GM21529 (cell line): ENCODE data around the gene UBQLN1.
"Not testable (repeated sequence)": the region's sequence is repeated elsewhere in the genome, so short reads cannot be mapped to it uniquely, and the experiment has no call there.

Source experiments
- ATAC-seq: cut with Tn5 transposase; IDR thresholded peaks from one replicate; pipeline ENCODE4 v1.9.1; 2021; ENCODE audit not compliant: unreplicated experiment

Gene UBQLN1

GRCh38 chr9:83707768-83708514 lies at the start of gene UBQLN1:
Gene UBQLN1, minus strand, starts transcription at chr9:83707958. Its CDS starts 279 bp downstream, at chr9:83707679.
- peak; percentile 70 for ATAC-seq

GRCh38 chr9:83754383-83754977 lies 46.7 kb upstream of the UBQLN1 start:
- peak; percentile 88 for ATAC-seq

DNA sequence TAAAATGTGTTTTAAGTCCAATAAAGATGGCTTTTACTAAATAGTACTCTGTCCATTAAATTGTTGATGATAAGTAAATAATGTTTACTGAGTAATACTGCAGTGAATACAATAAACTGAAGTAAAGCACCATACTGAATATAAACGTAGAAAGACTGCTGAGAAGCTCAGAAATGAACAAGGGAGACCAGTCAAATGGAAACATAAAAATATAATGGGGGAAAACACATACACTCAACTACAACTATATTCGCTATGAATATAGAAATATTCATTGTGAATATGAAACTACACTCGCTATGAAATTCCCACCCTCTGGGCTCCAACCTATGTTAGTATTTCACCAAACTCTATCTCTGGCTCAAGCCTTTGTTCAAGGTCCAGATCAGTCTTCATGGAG lies 41.9 kb upstream of the UBQLN1 start:
- ATAC-seq, result no peak

- no peak for ATAC-seq
These were observed 36.4 kb upstream of the UBQLN1 start for GRCh38 chr9:83744206-83744605.

- no peak for ATAC-seq
These were observed 26.0 kb upstream of the UBQLN1 start for GRCh38 chr9:83733739-83734138.

DNA sequence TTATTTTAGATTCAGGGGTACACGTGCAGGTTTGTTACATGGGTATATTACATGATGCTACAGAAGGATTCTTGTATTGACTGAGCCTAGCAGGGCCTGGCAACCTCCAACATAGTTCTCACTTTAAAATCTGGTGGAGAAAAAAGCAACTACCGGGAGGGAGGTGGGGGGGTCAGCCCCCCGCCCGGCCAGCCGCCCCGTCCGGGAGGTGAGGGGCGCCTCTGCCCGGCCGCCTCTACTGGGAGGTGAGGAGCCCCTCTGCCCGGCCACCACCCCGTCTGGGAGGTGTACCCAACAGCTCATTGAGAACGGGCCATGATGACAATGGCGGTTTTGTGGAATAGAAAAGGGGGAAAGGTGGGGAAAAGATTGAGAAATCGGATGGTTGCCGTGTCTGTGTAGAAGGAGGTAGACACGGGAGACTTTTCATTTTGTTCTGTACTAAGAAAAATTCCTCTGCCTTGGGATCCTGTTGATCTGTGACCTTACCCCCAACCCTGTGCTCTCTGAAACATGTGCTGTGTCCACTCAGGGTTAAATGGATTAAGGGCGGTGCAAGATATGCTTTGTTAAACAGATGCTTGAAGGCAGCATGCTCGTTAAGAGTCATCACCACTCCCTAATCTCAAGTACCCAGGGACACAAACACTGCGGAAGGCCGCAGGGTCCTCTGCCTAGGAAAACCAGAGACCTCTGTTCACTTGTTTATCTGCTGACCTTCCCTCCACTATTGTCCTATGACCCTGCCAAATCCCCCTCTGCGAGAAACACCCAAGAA lies 21.0 kb upstream of the UBQLN1 start:
- not testable (repeated sequence) for ATAC-seq

DNA sequence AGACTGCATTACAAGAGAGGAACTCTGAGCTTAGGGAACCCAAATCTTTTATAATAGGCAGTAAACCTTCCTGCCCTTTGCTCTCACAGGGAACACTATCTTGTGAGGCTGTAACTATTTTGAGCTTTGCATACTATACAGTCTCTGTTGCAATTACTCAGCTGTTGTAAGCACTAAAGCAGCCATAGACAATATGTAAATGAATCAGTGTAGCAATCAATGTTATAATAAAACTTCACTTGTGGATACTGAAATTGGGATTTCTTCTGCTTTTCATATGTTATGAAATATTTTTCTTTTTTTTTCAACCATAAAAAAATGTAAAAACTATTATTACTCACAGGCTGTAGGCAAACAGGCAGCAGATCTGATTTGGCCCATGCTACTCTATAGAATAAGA lies 16.7 kb upstream of the UBQLN1 start:
- no peak for ATAC-seq

DNA sequence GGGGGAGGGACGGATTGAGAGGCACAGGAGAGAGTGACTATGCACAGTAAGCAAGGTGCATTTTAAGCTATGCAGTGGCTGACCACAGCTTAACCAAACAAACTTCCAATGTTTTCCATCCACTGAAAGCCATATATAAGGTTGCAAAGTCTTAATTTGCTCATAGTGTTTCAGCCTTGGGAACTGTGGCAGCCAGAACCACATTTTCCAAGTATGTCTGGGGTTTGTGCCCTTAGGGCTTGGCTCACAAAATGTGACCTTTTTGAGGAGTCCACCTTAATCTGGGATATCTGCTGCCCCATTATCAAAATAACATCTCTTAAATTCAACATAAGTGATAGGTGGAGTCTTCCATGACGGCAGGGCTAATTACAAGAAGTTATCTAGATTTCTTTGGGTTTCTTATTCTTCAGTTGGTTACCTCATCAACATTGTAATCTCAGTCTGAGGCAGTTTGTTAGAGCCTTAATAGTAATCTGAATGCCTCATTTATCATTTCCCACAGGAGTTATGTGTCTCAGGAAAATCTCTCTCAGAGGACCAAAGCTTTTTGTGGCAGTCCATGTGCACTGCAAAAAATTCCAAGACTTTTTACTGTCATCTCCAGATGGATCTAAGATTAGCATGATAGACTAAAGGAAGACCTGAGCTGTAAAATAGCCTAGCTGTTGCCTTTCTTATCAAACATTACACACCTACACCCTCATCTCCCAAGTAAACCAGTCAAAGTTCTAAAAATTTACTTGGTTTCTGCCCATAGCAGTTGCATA lies 15.2 kb upstream of the UBQLN1 start:
- no peak for ATAC-seq

DNA sequence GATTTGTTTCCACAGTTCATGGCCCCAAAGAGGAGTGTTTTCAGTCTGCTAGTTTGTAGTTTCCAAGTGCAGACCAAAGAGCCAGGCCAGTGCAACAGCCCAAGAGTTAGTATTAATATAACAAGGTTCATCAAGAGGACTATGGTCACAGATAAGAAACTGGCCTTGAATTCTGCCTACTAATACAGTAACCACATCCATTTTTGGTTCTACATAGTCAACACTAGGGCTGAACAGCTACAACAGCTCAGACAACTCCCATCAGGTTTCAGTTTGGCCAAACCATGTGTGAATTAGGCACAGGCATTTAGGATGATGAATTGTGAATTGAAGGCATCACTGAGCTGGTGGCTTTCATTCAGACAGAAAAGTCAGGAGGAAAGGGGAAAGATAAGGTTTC lies 13.8 kb upstream of the UBQLN1 start:
- no peak for ATAC-seq

GRCh38 chr9:83715794-83716193 lies 8.0 kb upstream of the UBQLN1 start:
- ATAC-seq, result no peak

DNA sequence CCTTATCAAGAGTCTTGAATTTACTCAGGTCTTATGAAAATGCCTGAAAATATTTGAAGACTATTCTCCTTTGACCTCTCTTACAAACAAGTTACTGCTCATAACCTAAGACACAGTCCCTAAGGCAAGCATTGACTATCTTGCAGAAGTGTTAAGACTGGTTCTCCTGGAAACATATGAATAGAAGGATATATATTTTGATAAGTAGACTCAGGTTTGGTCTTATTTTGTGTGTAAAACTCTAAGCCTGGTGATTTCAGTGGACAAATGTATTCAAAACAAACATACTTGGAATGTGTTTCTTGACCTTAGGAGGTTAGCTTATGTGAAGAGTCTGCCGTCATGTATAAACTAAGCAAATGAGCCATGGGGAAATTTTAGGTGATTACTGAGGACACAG lies 7.5 kb upstream of the UBQLN1 start:
- ATAC-seq, result no peak

GRCh38 chr9:83714329-83714728 lies 6.6 kb upstream of the UBQLN1 start:
- ATAC-seq, result no peak

DNA sequence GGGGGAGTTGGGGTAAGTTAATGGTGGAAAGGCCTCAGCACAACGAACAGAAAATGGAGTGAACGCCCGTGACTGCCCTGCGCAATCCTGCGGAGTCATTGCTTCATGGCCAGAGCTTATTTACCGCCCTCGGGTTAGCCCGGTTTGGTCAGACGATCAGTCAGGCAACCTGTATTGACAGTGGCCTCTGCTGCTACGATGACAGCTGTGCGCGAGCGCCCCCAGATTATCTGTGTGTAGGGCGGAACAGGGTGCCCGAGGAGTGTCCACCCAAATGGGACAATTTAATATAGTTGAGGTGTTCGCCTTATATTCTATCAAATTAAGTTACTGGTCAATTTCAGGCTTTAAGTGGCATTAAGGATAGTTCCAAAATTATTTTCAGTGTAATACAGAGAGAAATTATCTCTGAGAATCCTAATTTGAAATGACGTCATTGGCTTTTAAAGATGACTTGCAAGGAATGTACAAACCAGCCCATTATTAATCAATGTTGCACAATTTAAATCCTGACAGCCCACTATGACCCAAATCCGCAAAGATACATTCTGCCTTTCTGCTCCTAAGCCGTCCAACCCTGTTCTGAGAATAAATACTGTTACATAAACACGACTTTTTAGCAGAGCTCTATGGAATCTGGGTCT lies 879 bp upstream of the UBQLN1 start:
- ATAC-seq, result peak; percentile 58

GRCh38 chr9:83707518-83707767 lies 315 bp downstream of the UBQLN1 start:
- peak; percentile 46 for ATAC-seq

GRCh38 chr9:83706676-83707517 lies 861 bp downstream of the UBQLN1 start:
- ATAC-seq, result peak; percentile 16

- ATAC-seq, result not testable (repeated sequence)
These were observed 2.5 kb downstream of the UBQLN1 start for GRCh38 chr9:83705219-83705651.

GRCh38 chr9:83701769-83702168 lies 6.0 kb downstream of the UBQLN1 start:
- no peak for ATAC-seq

GRCh38 chr9:83701286-83701685 lies 6.5 kb downstream of the UBQLN1 start:
- no peak for ATAC-seq

GRCh38 chr9:83699615-83700014 lies 8.1 kb downstream of the UBQLN1 start:
- peak; percentile 33 for ATAC-seq

DNA sequence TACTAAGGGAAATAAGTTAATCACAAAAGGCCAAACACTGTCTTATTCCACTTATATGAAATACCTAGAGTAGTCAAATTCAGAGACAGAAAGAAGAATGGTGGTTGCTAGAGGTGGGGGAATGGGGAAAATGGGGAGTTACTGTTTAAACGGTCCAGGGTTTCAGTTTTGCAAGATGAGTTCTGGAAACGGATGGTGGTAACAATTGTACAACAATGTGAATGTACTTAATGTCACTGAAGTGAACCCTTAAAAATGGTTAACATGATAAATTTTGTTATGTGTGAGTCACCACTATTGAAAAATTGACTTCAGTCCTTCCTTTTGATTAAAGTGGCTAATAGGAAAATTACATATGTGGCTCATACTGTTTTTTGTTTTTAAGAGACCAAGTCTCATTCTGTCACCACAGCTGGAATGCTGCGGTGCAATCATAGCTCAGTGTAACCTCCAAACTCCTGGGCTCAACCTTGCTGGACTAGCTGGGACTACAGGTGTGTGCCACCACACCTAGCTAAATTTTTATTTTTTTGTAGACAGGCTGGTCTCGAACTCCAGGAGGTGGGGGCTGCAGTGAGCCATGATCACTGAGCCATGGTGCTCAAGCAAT lies 8.7 kb downstream of the UBQLN1 start:
- peak; percentile 33 for ATAC-seq
